SK-N-SH (cell line): ENCODE data around the gene TMEM254. TPM values are rescaled to one million over a fixed set of nuclear protein-coding genes. Genes with fewer than 3 reads are reported as not detected.

Experiments
- CTCF ChIA-PET: fragments of 300-600, 350-600 bp; formaldehyde crosslinking; extraction: SDS; loops from one replicate; lab custom pipeline; 2021; lab: Yijun Ruan, JAX
- POLR2A ChIA-PET: fragments of 350-600 bp; sonication (Branson Sonifier 250); formaldehyde crosslinking; extraction: SDS; loops from one replicate; lab custom pipeline; 2020; ENCODE audit warnings: antibody characterized with exemption, inconsistent platforms; lab: Yijun Ruan, JAX
- DNase-seq: peaks from one replicate; pipeline ENCODE4 v3.0.0; 2012
- H2AFZ ChIP-seq: fragments of 200-600 bp; sonication (generic); 2 replicates; pipeline ENCODE4 v1.8.1; 2016; ENCODE audit warnings: antibody characterized with exemption, mild to moderate bottlenecking, low read depth
- H3F3A ChIP-seq: fragments of 200-600 bp; sonication (generic); replicated peaks from 2 replicates; pipeline ENCODE3; 2016; ENCODE audit warnings: antibody characterized with exemption, mild to moderate bottlenecking; ENCODE audit not compliant: insufficient read depth
- H3K27ac ChIP-seq, 2 experiments: fragments of 200-500 bp in 1 of 2; fragments of 200-600 bp in 1 of 2; sonication (Bioruptor generic) in 1 of 2; sonication (generic), shearing (Covaris generic) in 1 of 2; 2 replicates each; pipeline versions ENCODE4 v1.5.1 to v1.6.1; 2014 to 2016; ENCODE audit warnings: low read depth in 2 of 2, inconsistent platforms in 1 of 2, low read length in 1 of 2, mild to moderate bottlenecking in 1 of 2, mixed read lengths in 1 of 2
- H3K27me3 ChIP-seq: fragments of 200-600 bp; sonication (generic), shearing (Covaris generic); 2 replicates; pipeline ENCODE4 v1.6.1; 2016; ENCODE audit warnings: mixed run types; ENCODE audit not compliant: insufficient read depth
- H3K36me3 ChIP-seq, 2 experiments: fragments of 200-500 bp in 1 of 2; fragments of 200-600 bp in 1 of 2; sonication (Bioruptor generic) in 1 of 2; sonication (generic) in 1 of 2; replicated peaks in 1 of 2; 2 replicates each; pipeline versions ENCODE3 to v1.5.1; 2014 to 2016; ENCODE audit warnings: low read length in 1 of 2, mild to moderate bottlenecking in 1 of 2; ENCODE audit not compliant: insufficient read depth in 2 of 2, control insufficient read depth in 1 of 2
- H3K4me1 ChIP-seq, 2 experiments: fragments of 200-500 bp in 1 of 2; fragments of 200-600 bp in 1 of 2; sonication (Bioruptor generic) in 1 of 2; sonication (generic), shearing (Covaris generic) in 1 of 2; 2 replicates each; pipeline versions ENCODE4 v1.5.1 to v1.6.1; 2014 to 2016; ENCODE audit warnings: low read depth in 1 of 2, low read length in 1 of 2, mixed run types in 1 of 2; ENCODE audit not compliant: insufficient read depth in 2 of 2, control insufficient read depth in 1 of 2
- H3K4me2 ChIP-seq: fragments of 200-600 bp; sonication (generic), shearing (Covaris generic); 2 replicates; pipeline ENCODE4 v1.6.1; 2017; ENCODE audit warnings: mixed run types
- H3K4me3 ChIP-seq, 2 experiments: fragments of 200-500 bp in 1 of 2; fragments of 200-600 bp in 1 of 2; sonication (Bioruptor generic) in 1 of 2; sonication (generic), shearing (Covaris generic) in 1 of 2; 2 replicates each; pipeline versions ENCODE4 v1.5.1 to v1.8.1; 2014 to 2016; ENCODE audit warnings: low read depth in 2 of 2, inconsistent platforms in 1 of 2, low read length in 1 of 2, mild to moderate bottlenecking in 1 of 2, mixed read lengths in 1 of 2, moderate library complexity in 1 of 2
- H3K79me2 ChIP-seq: fragments of 200-600 bp; sonication (generic); 2 replicates; pipeline ENCODE4 v1.8.1; 2017; ENCODE audit warnings: mild to moderate bottlenecking; ENCODE audit not compliant: insufficient read depth
- H3K9ac ChIP-seq: fragments of 200-600 bp; sonication (generic); 2 replicates; pipeline ENCODE4 v1.6.1; 2017; ENCODE audit warnings: mixed run types
- H3K9me2 ChIP-seq: fragments of 200-600 bp; sonication (generic); 2 replicates; pipeline ENCODE4 v1.6.1; 2017; ENCODE audit warnings: mixed run types
- H3K9me3 ChIP-seq: fragments of 200-600 bp; sonication (generic); 2 replicates; pipeline ENCODE4 v1.6.1; 2017; ENCODE audit warnings: mixed run types, mild to moderate bottlenecking, moderate library complexity
- H4K20me1 ChIP-seq: fragments of 200-600 bp; sonication (generic); 2 replicates; pipeline ENCODE4 v1.6.1; 2017; ENCODE audit warnings: mild to moderate bottlenecking, mixed run types; ENCODE audit not compliant: insufficient read depth
- EZH2phosphoT487 ChIP-seq: fragments of 200-600 bp; sonication (generic); IDR thresholded peaks from 2 replicates; pipeline ENCODE4 v1.6.1; 2017; ENCODE audit warnings: low read depth, mixed run types, mild to moderate bottlenecking, antibody characterized with exemption, moderate library complexity, borderline replicate concordance
- FOXM1 ChIP-seq: IDR thresholded peaks from 2 replicates; pipeline ENCODE4 v1.4.0; 2012; ENCODE audit warnings: low read depth, mild to moderate bottlenecking
- GATA2 ChIP-seq: sonication (generic); formaldehyde crosslinking; IDR thresholded peaks from 2 replicates; pipeline ENCODE4 v1.5.0; 2020; ENCODE audit warnings: mild to moderate bottlenecking, missing genetic modification reagents
- NFIC ChIP-seq: IDR thresholded peaks from 2 replicates; pipeline ENCODE4 v1.4.0; 2012; ENCODE audit warnings: borderline replicate concordance
- NRF1 ChIP-seq: IDR thresholded peaks from 2 replicates; pipeline ENCODE4 v1.6.1; 2012; ENCODE audit warnings: low read depth, mild to moderate bottlenecking, low read length
- PBX3 ChIP-seq: IDR thresholded peaks from 2 replicates; pipeline ENCODE4; 2012
- RAD21 ChIP-seq: IDR thresholded peaks from 2 replicates; pipeline ENCODE4 v1.6.1; 2012; ENCODE audit warnings: mild to moderate bottlenecking, low read length
- RFX5 ChIP-seq: IDR thresholded peaks from 2 replicates; pipeline ENCODE4 v1.6.1; 2012; ENCODE audit warnings: mild to moderate bottlenecking, improper control_type of control experiment, low read length
- RXRA ChIP-seq: IDR thresholded peaks from 2 replicates; pipeline ENCODE4 v1.4.0; 2012; ENCODE audit warnings: low read depth, mild to moderate bottlenecking, borderline replicate concordance
- TEAD4 ChIP-seq: IDR thresholded peaks from 2 replicates; pipeline ENCODE4 v1.4.0; 2012; ENCODE audit warnings: mild to moderate bottlenecking, borderline replicate concordance; ENCODE audit not compliant: insufficient read depth
- YY1 ChIP-seq: IDR thresholded peaks from 2 replicates; pipeline ENCODE4 v1.4.0; 2012; ENCODE audit warnings: low read depth, mild to moderate bottlenecking
- WGBS: methylation state at CpG from one replicate; pipeline ENCODE4 v1.1.6; 2017; ENCODE audit warnings: low lambda C conversion rate; 5-methylcytosine and 5-hydroxymethylcytosine counted together
- polyA plus RNA-seq, 3 experiments: library from polyadenylated mRNA; depleted of rRNA; stranded (reverse); fragments of >200 nt; gene quantifications; 2 replicates each; pipeline ENCODE4 v1.2.3, GENCODE V29; 2012

Gene TMEM254
- polyA plus RNA-seq, 1 of the 3 experiments (the other 2 are of a cell fraction), result 20.5 TPM

DNA sequence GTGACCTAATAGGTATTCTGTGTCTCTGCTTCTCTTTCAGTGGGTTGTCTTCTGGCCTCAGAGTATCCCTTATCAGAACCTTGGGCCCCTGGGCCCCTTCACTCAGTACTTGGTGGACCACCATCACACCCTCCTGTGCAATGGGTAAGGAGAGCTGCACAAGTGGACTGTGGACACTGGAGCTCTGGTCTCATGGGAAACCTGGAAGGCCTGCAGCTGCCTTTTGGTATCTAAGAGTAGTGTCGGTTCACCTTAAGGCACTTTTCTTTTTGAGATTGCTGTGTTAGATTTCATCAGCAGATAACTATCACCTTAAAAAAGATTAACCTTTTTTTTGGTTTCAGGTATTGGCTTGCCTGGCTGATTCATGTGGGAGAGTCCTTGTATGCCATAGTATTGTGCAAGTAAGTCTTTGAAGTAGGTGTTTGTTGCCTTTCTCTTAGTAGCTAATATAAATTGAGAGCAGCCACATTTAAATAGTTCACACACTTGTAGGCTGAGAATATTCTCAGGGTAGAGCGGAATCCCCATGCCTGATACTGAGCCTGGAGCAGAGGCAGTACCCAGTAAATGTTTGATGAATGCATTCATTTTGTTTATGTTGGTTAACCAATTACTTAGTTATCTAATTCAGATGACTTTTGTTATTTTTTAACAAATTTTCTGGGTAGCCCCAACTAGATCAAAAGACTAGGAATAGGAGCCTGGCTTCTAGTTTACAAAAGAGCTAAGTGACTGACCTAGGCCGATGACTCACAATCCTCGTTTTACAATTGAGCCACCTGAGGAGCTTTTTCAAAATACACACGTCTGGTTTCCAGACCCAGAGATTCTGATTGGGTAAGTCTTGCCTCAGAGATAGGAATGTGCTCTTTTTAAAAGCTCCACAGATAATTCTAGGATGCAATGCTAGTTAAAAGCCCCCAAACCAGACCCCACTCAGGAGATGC, 3.6 kb downstream of the TMEM254 start:
- peaks cover 6% of the 10 kb centered on the region for H3F3A ChIP-seq
- H2AFZ ChIP-seq, result no peak overlapping the region
- H3K79me2 ChIP-seq, result 0 out of 2 replicates have a peak, but pooled peaks cover 8% of the 10 kb centered on the region
- H4K20me1 ChIP-seq, result no peaks in the 10 kb centered on the region
- H3K27ac ChIP-seq, result no peak overlapping the region
- no peaks in the 10 kb centered on the region for H3K9me2 ChIP-seq
- H3K4me2 ChIP-seq, result no peak overlapping the region
- H3K36me3 ChIP-seq, result peaks cover 0 to 6% of the 10 kb centered on the region in 2 experiments
- ChIA-PET POLR2A (no interaction called here), CTCF (interaction anchor here (1.5 kb wide), 1 partner anchor 23 kb away, joined by 6 read pairs; no protein-coding TSS in a partner anchor)
- no peak for TF ChIP-seq GATA2
- no peak for TF ChIP-seq EZH2phosphoT487
- no peak for TF ChIP-seq NFIC
- TF ChIP-seq NRF1, result no peak
- H3K4me1 ChIP-seq, result no peaks in the 10 kb centered on the region; a peak in 1 of 4 replicates
- DNase-seq, result no peak
- H3K9ac ChIP-seq, result no peak overlapping the region
- H3K9me3 ChIP-seq, result no peaks in the 10 kb centered on the region
- no peaks in the 10 kb centered on the region for H3K27me3 ChIP-seq
- H3K4me3 ChIP-seq, result no peak overlapping the region
- WGBS, result 73% methylated on average over 5 of the region's 5 CpGs

DNA sequence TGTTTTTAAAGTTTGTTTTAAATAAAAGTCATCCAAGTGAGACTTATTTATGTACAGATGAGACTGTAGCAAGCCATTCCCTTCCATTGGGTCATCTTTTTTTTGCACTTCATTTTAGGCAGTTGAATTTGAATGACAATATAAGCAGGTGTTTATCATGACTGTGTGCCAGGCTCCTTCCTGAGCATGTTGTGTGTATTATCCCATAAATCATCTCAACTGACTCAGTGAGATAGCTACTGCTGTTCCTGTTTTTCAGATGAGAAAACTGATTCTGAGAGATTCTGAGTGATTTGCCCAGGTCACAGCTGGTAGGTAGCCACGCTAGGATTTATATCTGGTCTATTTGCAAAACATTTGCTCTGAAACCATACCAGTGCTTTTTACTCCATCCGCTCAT, 11.7 kb downstream of the TMEM254 start:
- H3K9ac ChIP-seq, result no peak overlapping the region
- H3K4me2 ChIP-seq, result no peak overlapping the region
- TF ChIP-seq PBX3 (no peak), RFX5 (no peak), RXRA (no peak), RAD21 (no peak), FOXM1 (no peak), TEAD4 (no peak), YY1 (no peak)
- H3K9me2 ChIP-seq, result no peaks in the 10 kb centered on the region
- H3K27ac ChIP-seq, result no peak overlapping the region
- no peaks in the 10 kb centered on the region for H4K20me1 ChIP-seq
- no peaks in the 10 kb centered on the region for H3K9me3 ChIP-seq
- no peak overlapping the region for H2AFZ ChIP-seq
- ChIA-PET CTCF (interaction anchor here (1.1 to 1.5 kb wide), 2 partner anchors 14 to 32 kb away, joined by 3 to 5 read pairs; no protein-coding TSS in a partner anchor), POLR2A (no interaction called here)
- no peak overlapping the region for H3K4me3 ChIP-seq
- no peaks in the 10 kb centered on the region for H3K36me3 ChIP-seq
- WGBS, result 92% methylated on average over 2 of the region's 2 CpGs
- no peaks in the 10 kb centered on the region for H3K27me3 ChIP-seq
- no peak for DNase-seq
- H3F3A ChIP-seq, result no peaks in the 10 kb centered on the region
- no peaks in the 10 kb centered on the region for H3K4me1 ChIP-seq
- no peaks in the 10 kb centered on the region for H3K79me2 ChIP-seq
